Loucy (cell line): ENCODE data around the gene CLK3.

ENCODE experiments used
- CTCF ChIP-seq: fragments of 200-600 bp; sonication (generic); conservative IDR thresholded peaks from 2 replicates; pipeline ENCODE4 v1.5.1; 2014; ENCODE audit warnings: mild to moderate bottlenecking, antibody characterized with exemption, low read length
- EZH2phosphoT487 ChIP-seq: fragments of 200-600 bp; IDR thresholded peaks from 2 replicates; pipeline ENCODE4 v1.6.1; 2018; ENCODE audit warnings: antibody characterized with exemption, mild to moderate bottlenecking, moderate library complexity, borderline replicate concordance

- TF ChIP-seq EZH2phosphoT487 (no peak), CTCF (no peak)
These were observed 29.8 kb upstream of the CLK3 start for GRCh38 chr15:74585857-74586256.
